Activated CD8-positive, alpha-beta memory T cell treated with anti-CD3 and anti-CD28 coated beads, Interleukin-2, amount 50 U/mL, for 1 hour (primary cell): Measurements from ENCODE around the gene TMEM238L.

Experiments used
- DNase-seq: peaks from one replicate; pipeline ENCODE4 v3.0.0-alpha.2; 2020; ENCODE audit errors: extremely low read depth

Gene TMEM238L

GRCh38 chr17:10804546-10804945, 647 bp upstream of the TMEM238L start:
- DNase-seq = no peak

DNA sequence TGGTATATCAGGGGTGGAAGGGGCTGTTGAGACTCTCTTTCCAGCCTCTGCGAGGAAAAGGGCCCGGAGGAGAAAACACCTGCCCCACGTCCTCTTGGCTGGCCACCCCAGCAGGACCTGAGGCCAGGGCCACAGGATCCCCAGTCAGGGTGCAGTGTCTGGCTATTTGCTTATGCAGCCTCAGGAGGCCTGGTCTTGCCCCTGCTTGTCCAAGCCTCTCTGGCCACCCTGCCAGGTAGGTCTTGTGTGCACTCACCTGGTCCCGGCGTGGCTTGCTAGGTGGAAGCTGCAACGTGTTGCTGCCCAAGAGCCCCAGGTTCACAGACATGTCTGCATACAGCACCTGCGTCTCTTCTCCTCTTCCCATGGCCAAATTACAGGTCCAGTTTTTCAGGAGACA, 549 bp downstream of the TMEM238L start:
- no peak for DNase-seq

DNA sequence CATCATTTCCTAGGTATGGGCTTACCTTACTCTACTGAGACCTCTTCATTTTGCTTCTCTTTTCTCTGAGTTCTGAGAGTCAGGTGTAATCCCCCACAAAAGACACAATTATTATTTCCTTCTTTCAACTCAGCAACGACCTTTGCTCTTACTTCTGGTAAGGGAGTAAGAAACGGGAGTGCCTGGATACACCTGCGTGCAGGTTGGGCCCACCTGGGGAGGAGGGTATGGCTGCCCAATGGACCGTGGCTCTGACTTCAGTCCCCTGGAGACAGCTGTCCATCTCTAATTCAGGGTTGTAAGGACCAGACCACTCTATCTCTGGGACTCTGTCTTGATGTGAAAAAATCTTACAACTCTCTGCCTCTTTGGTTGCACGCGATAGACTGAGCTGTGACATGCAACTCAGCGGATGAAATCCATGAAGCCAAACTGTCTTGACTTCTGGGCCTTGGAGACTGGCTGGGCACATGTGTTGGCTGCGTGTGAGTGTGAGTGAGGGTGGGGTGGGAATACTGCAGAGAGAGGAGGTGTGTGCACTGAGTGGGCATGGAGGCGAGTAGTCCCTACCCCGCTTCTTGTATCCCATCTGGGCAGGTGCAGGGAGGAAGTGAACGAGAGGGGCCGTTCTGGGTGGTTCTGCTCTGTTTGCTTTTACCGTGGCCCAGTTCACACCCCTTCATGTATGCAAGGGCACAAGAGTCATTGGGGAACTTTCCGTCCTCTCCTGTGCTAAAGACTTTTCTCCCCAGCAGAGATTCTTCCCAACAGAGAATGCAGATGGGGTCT, 1.2 kb downstream of the TMEM238L start:
- DNase-seq = no peak

DNA sequence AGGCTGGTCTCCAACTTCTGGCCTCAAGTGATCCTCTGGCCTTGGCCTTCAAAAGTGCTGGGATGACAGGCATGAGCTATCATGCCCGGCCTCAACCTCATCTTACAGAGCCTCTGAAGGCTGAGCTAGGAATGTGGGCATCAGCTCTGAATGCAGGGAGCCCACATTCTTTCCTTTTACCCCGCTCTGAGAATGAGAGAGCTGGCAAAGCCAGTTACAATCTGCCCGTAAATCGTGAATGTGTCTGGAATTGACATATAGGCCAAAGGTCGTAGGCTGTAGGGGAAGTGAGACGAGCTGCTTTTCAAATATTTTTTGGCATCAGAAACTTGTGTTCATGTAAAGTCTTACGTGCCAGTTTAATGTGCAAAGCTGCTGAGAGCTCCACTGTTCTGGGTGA, 4.5 kb downstream of the TMEM238L start:
- DNase-seq = no peak

DNA sequence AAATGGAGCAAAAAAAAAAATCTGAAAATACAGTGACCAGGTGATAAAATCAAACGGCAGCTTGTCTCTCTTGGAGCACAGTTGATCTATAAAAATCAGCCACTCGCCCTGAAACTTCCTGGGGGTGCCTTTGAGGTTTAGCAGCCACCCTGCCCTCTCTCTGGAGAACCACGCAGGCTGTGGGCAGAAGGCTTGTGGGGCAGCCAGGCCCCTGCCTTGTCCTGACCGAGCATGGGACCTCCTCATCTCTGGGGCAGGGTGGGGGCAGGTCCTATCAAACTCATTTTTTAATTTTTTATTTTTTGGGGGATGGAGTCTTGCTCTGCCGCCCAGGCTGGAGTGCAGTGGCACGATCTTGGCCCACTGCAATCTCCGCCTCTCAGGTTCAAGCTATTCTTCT, 5.0 kb downstream of the TMEM238L start:
- DNase-seq = no peak

GRCh38 chr17:10798332-10798749, 5.6 kb downstream of the TMEM238L start:
- DNase-seq = no peak

DNA sequence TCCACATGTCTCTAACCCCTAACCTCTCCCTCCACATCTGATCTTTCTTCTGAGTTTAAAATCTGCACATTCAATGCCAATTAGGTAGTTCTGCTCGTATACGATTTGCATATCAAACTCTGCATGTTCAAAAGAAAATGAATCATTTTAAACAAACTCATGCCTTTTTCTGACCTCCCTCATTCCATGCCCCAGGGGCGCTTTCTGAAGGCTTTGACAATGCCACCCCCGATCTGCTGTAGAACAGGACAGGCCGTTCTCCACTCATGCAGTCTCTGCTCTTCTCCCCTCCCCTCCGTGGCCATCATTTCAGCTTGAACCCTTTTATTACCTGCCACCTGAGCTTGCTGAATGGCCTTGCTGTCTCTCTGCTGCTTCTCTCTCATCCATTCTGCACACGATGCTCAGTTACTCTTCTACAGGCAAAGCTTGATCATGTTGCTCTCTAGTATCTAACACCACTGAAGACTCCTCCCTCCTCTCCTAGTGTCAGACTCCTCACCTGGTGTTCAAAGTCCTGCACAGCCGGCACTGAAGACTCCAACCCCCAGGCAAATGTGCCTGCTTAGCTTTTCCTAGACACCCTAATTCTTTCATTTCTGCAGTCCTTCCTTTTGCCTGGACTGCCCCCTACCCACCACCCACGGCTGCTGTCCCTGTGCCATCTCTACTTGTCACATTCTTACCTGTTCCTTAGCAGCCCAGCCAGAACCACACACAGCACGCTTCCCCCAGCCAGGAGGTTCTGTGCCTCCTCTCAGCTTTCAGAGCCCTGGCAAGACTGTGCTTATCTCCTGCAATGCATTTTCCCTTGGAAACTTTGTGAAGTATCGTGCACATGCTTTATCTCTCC, 6.2 kb downstream of the TMEM238L start:
- DNase-seq = no peak

DNA sequence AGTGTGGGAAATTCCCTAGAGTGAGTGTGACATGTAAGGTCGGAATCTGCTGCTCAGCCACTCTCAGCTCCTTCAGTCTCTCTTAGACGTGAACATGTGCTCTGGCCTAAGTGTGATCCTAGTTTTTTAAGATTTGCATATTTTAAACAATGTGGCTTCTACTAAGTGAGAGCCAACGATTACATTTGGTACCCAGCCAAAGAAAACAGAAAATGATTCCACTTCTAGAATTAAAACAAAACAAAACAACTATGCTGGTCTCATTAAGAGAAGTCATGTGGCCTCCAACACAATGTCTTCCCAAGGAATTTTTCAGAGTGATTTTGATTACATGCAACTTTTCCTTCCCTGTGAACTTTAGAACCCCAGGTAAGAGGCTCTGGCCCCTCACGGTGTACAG, 10.1 kb downstream of the TMEM238L start:
- no peak for DNase-seq

DNA sequence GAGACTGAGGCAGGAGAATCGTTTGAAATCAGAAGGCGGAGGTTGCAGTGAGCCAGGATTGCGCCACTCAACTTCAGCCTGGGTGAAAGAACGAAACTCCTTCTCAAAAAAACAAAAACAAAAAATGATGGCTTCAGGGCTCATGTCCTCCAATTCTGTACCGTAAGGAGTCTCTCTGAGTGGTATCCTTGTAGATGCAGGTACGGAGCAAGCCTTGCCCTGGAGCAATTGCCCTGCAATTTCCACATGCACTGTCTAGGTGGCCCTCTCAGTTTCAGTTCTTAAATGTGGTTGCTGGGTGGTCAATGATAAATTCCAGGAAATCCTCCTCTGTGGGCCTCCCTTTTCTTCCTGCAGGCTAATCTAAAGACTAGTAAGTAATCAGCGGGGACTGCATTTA, 10.6 kb downstream of the TMEM238L start:
- DNase-seq = no peak

GRCh38 chr17:10792151-10792550, 11.7 kb downstream of the TMEM238L start:
- no peak for DNase-seq

DNA sequence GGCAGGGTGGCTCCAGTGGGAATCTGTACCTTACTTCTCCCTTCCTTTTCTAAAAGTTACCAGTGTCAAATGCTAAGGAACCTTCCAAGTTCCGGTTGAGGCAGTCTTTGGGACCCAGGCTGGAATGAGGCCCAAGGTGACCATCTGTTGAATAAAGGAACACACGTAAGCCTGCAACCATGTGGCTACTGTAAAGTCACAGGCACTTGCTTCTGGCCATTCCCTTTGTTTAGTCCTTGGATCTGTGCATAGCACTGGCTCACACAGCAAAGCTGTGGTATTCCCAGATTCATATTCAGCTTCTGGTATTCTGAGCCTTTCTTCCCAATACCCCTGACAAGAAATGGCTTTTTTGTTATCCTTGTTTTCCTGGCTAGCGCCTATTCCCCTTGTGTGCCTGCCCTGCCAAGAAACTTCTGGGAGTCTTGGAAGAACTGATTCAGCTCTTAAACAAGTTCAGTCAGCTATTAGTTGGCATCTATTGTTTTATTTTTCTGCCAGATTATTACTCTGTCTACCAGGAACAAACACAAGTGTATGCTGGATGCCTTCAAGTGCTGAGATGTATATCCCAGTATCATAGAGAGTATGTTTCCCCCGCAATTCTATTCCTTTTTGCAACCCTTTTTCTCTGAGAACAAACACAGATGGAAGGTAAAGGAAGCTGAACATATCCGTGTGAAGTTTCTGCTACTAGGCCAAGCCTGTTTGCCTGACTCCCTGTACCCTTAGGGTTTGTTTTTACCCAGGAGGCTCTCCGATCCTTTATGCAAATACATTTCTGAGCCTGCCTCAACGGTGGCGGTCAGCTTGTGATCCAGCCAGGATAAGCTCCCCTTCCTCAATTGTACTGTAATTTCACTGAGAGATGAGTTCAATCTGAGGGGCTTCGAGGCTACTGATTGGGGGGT, 13.2 kb downstream of the TMEM238L start:
- DNase-seq = no peak

- DNase-seq = no peak
Observed at GRCh38 chr17:10789694-10790271, 14.1 kb downstream of the TMEM238L start.

DNA sequence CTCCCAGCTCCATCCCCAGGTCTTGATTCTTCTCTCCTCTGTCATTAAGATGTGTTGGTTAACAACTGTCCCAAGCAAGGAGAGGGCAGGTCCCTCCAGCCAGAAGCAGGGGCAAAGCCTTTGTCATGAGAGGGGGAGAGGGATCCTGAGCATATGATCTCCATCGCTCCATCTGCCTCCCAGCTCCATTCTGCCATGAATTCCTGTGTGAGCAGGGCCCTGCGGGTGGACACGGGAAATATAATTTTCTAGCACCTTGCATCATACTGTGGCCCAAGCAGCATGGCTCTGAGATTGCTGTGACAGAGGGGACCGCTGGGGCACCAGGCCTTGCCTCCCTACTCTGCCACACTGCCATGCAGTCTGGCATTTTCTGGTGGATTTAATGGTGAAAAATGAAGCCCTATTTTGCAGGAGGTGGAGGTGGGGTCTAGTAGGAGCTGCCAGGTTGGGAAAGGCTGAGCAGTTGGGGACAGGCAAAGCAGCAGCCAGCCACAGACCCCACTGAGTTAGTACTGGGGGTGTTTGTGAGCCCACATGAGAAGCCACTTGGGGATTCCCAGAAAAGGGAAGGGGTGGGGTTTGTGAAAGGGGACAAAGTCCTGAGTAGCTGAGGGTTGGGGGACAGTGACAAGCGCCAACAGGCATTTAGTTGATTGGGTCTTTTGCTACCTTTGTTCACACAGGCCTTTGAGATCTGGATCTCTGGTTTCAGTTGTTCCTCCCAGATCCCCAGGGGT, 16.4 kb downstream of the TMEM238L start:
- no peak for DNase-seq

GRCh38 chr17:10785295-10785694, 18.6 kb downstream of the TMEM238L start:
- DNase-seq = no peak

- no peak for DNase-seq
Observed at GRCh38 chr17:10779609-10780008, 24.3 kb downstream of the TMEM238L start.

GRCh38 chr17:10777890-10778289, 26.0 kb downstream of the TMEM238L start:
- no peak for DNase-seq

DNA sequence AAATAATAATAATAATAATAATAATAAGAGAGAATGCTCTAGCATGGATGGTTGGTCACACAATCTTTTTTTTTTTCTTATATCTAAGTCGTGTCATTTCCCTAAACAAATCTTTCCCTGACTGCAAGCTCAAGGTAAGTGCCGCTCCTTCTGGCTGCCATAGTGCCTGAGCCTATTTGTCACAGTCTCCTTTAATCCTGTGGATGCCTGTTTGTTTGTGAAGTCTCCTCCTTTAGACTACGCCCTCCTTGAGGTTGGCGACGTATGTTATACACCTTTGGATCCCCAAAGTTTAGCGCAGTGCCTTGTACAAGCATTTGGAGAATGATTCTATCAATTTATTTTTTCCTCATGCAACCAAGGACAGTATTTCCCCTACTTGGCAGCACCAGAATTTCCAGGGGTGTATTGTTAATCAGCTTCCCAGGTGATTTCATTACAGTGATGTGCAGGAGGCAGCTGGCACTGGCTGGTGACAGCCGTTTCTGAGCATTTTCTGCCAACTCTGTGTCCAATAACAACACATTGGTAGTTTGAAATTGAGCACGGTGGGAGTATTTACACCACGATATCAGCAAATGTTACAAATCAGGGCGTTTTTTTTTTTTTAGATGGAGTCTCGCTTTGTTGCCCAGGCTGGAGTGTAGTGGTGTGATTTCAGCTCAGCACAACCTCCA, 26.6 kb downstream of the TMEM238L start:
- no peak for DNase-seq

DNA sequence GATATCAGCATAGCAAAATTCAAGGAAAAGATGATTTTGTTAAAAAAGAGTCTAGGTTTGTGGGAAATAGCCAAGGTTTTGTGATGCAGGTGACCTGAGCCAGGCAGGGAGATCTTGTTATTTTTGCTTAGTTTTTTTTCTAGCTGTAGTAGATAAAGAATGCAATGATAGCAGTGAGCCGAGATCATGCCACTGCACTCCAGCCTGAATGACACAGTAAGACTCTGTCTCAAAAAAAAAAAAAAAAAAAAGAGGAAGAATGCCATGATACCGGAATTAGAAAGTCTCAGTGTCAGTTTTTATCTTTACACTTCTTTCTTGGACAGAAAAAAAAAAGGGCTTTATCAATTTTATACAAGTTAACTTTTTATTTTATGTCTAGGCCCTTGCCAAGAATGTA, 27.5 kb downstream of the TMEM238L start:
- DNase-seq = no peak

GRCh38 chr17:10775740-10776356, 28.1 kb downstream of the TMEM238L start:
- DNase-seq = no peak

DNA sequence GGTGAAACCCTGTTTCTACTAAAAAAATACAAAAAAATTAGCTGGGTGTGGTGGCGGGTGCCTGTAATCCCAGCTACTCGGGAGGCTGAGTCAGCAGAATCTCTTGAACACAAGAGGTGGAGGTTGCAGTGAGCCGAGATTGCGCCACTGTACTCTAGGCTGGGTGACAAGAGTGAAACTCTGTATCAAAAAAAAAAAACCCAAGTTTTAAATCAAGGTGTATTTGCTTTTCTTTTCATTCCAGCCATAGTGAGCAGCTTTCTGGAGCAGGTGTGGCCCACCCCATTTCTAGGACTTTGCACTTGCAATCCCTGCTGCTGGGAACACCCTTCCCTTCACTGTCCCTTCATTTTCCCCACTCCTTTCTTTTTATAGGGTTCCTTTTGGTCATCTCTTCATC, 28.8 kb downstream of the TMEM238L start:
- DNase-seq = no peak
